Vagina (tissue), 2 donors: ENCODE data around the gene TMEM74B.

Source experiments
- CTCF ChIP-seq, 3 experiments: fragments of 450-650 bp in 2 of 3; fragments of 200-600 bp in 1 of 3; sonication (generic) in 1 of 3; IDR thresholded peaks; one replicate each; pipeline ENCODE4 v1.5.1; 2017 to 2019; ENCODE audit warnings: antibody characterized with exemption in 3 of 3, mild to moderate bottlenecking in 2 of 3, moderate library complexity in 2 of 3
- POLR2A ChIP-seq, 2 donors: fragments of 450-650 bp; IDR thresholded peaks; one replicate each; pipeline ENCODE4 v1.6.1; 2017; ENCODE audit warnings: antibody characterized with exemption in 2 of 2, mild to moderate bottlenecking in 2 of 2, moderate library complexity in 2 of 2
- POLR2AphosphoS5 ChIP-seq, 2 donors: sonication (generic); formaldehyde crosslinking; IDR thresholded peaks; one replicate each; pipeline ENCODE4 v1.9.0; 2017; ENCODE audit warnings: antibody characterized with exemption in 2 of 2, mild to moderate bottlenecking in 2 of 2, low read depth in 1 of 2; ENCODE audit not compliant: insufficient read depth in 1 of 2

DNA sequence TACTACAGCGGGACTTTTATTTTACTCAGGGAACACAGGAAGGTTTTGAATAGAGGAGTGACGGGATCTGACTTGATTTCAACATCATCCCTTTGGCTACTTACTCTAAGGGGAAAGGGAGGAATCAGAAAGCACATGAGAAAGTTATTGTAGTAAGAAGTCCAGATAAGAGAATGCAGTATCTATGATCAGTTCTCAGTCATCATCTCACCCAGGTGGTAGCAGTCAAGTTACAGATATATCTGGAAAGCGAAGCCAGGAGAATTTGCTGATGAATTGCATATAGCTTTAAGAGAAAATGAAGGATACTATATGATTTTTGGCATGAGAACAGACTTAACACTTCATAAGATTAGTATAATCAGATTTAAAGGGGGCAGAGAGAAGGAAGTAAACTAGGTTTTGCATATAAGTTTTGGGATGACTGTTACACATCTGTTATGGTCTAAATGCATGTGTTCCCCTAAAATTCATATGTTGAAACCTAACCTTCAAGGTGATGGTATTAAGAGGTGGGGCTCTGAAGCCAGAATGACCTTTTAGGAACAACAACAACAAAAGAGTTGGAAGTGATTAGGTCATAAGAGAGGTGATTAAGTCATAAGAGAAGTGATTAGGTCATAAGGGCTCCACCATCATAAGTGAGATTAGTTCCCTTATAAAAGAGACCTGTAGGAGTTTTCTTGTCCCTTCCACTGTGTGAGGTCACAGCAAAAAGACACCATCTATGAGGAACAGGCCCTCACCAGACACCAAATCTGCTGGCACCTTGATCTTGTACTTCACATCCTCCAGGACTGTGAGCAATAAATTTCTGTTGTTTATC lies 47.7 kb upstream of the TMEM74B start:
- TF ChIP-seq CTCF (IDR thresholded peaks at IDR 0.05) (no peak), POLR2A (IDR thresholded peaks at IDR 0.05) (no peak), POLR2AphosphoS5 (IDR thresholded peaks at IDR 0.05; ENCODE audit: insufficient read depth in 1 of 2, low read depth in 1 of 2) (no peak)
